ENCODE results near the gene KRT17. TPM values are rescaled to one million over a fixed set of nuclear protein-coding genes. Genes with fewer than 3 reads are reported as not detected.

The KRT17 gene
- total RNA-seq, 4 donors from 2014 or later: 474 to 1,574 (median 971) TPM

DNA sequence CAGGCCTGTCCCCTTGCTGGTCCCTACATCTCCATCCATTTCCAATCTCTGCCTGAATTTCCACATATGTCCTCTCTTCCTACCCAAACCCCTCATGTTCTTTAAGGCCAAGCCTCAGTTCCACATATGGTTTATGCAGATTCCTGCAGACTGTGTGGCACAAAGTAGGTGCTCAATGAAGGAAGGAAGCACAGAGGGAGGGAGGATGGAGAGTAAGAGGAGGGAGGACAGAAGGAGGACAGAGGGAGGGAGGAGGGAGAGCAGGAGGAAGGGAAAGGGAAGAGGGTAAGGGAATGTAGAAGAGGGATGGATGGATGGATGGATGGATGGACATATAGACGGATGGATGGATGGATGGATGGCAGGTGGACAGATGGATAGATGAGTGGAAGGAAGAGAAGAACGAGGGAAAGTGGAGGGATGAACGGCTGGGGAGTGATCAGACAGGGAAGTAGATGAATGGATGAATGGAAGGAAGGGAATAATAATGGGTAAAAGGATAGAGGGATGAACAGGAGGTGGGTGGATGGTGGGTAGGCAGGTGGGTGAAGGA, 29.9 kb downstream of the KRT17 start:
- H3K4me3 ChIP-seq (ENCODE audit: low read depth, poor library complexity, severe bottlenecking): no peak overlapping the region
- TF ChIP-seq, protein P1, sequence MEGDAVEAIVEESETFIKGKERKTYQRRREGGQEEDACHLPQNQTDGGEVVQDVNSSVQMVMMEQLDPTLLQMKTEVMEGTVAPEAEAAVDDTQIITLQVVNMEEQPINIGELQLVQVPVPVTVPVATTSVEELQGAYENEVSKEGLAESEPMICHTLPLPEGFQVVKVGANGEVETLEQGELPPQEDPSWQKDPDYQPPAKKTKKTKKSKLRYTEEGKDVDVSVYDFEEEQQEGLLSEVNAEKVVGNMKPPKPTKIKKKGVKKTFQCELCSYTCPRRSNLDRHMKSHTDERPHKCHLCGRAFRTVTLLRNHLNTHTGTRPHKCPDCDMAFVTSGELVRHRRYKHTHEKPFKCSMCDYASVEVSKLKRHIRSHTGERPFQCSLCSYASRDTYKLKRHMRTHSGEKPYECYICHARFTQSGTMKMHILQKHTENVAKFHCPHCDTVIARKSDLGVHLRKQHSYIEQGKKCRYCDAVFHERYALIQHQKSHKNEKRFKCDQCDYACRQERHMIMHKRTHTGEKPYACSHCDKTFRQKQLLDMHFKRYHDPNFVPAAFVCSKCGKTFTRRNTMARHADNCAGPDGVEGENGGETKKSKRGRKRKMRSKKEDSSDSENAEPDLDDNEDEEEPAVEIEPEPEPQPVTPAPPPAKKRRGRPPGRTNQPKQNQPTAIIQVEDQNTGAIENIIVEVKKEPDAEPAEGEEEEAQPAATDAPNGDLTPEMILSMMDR (IDR thresholded peaks at IDR 0.05): no peak
- TF ChIP-seq POLR2A (IDR thresholded peaks at IDR 0.05): no peak
- WGBS, 2 donors: 59 to 77% methylated on average over 3 of the region's 3 CpGs
- intact Hi-C loops (cut with DNase I; ENCODE audit: low total_unique reads): no loop called here
- DNase-seq (ENCODE audit: low spot score in 2 of 2): no peak

DNA sequence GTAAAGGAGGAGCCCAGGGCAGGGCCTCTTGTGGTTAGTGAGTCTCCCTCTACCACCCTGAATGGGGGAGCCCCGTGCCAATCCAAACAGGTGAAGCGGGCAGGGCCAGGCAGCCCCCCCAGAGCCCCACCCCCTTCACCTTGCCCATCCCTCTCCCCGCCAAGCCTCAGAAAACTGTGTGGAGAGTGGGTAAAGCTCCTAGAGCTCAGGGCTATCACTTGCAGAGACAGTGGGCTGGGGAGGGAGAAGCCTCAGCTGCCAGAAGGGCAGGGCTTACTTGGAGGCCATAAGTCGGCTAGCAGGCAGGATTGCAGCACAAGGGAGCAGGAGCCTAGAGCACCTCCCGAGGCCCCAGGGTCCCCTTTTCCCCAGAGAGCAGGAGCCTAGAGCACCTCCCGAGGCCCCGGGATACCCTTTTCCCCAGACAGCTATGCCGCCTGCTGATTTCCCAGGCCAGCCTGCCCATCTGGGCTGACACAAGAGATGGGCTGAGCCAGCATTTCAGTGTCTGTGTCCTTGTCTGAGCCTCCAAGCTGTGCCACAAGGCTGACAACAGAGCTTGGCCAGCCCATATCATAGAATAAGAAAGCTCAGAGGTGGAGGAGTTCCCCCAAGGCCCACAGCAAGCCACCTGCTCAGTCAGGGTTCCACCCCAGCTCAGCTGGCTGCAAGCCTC, 30.9 kb downstream of the KRT17 start:
- 43 to 54% methylated on average over 6 to 7 of the region's 8 CpGs for WGBS, 2 donors
- TF ChIP-seq POLR2A (IDR thresholded peaks at IDR 0.05): no peak
- TF ChIP-seq, protein P1 (IDR thresholded peaks at IDR 0.05): no peak
- intact Hi-C loops (cut with DNase I; ENCODE audit: low total_unique reads): no loop called here
- no peak for DNase-seq (ENCODE audit: low spot score in 2 of 2)
- no peak overlapping the region for H3K4me3 ChIP-seq (ENCODE audit: low read depth, poor library complexity, severe bottlenecking)

DNA sequence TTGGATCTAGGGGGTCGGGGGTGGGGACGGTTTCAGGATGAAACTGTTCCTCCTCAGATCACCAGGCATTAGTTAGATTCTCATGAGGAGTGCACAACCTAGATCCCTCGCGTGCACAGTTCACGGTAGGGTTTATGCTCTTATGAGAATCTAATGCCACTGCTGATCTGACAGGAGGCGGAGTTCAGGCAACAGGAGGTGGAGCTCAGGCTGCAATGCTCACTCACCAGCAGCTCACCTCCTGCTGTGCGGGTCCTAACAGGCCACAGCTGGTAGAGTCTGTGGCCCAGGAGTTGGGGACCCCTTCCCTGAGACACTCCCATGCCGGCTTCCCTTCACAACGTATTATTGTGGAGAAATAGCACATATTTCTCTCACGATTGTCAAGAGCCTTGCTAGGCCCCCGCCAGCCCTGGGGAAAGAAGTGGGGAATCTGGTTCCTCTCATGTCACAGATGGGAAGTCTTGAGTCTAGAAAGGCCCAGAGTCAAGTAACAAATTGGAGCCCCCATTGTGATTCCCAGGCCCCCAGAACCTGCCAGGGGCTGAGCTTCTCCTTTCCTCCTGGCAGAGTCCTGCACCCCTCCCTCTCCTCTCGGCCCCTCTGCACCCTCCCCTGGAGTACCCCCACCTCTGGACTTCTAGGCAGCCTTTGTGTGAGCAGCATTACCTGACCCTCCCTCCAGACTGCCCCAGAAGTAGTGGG, 31.6 kb downstream of the KRT17 start:
- intact Hi-C loops (cut with DNase I; ENCODE audit: low total_unique reads): no loop called here
- WGBS, 2 donors: 60% methylated on average over 12 of the region's 12 CpGs
- no peak for DNase-seq (ENCODE audit: low spot score in 2 of 2)
- H3K4me3 ChIP-seq (ENCODE audit: low read depth, poor library complexity, severe bottlenecking): no peak overlapping the region
- TF ChIP-seq, protein P1 (IDR thresholded peaks at IDR 0.05): no peak
- no peak for TF ChIP-seq POLR2A (IDR thresholded peaks at IDR 0.05)

DNA sequence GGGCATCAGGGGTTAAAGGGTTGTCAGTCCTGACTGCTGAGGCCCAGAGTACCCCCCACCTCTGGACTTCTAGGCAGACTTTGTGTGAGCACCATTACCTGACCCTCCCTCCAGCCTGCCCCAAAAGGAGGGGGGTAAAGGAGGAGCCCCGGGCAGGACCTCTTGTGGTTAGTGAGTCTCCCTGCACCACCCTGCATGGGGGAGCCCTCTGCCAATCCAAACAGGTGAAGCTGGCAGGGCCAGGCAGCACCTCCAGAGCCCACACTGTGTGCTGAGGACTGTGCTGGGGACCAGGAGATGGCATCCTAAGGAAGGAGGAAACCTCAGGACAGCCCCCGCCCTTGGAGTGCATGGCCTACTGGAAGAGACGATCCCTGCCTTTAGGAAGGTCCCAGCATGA, 35.1 kb downstream of the KRT17 start:
- H3K4me3 ChIP-seq (ENCODE audit: low read depth, poor library complexity, severe bottlenecking): no peak overlapping the region
- WGBS, 2 donors: 47 to 54% methylated on average over 3 of the region's 3 CpGs
- intact Hi-C loops (cut with DNase I; ENCODE audit: low total_unique reads): no loop called here
- no peak for TF ChIP-seq POLR2A (IDR thresholded peaks at IDR 0.05)
- no peak for DNase-seq (ENCODE audit: low spot score in 2 of 2)

DNA sequence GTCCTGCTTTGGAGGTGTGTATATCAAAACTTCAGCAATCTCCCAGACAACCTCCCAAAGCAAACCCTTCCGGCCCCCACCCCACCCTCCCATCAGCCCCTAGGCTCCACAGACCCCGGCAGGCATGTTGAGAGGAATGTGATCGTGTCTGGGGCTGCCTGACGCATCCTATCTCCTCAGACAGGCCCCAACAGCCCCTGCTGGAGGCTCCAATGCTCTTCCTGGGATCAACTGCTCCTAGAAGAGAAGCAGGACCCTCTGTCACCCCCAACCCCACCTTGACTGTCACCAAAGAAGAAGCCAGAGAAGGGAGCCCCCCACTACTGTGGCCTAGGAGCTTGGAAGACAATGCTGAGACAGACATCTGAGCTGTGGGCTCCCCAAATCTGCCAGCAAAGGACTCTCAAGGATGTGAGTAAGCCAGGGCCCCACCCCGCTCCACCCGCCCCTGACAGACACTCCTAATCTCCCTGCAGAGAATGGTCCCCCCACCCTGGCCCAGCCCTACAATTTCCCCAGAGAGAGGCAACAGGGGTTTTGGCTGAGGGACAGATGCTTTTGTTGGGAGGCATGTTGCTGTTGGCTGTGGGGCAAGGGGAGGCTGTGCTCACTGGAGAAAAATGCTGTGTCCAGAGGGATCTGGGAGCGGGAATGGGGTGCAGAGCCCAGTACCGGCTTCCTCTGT, 36.1 kb downstream of the KRT17 start:
- TF ChIP-seq, protein P1 (IDR thresholded peaks at IDR 0.05): no peak
- TF ChIP-seq POLR2A (IDR thresholded peaks at IDR 0.05): no peak
- 42 to 67% methylated on average over 1 to 6 of the region's 8 CpGs for WGBS, 2 donors
- intact Hi-C loops (cut with DNase I; ENCODE audit: low total_unique reads): no loop called here
- no peak for DNase-seq (ENCODE audit: low spot score in 2 of 2)
- no peak overlapping the region for H3K4me3 ChIP-seq (ENCODE audit: low read depth, poor library complexity, severe bottlenecking)

Data from lower leg skin (tissue), 4 donors.